GM19023 (cell line): ENCODE data around the gene ROR1.

ENCODE experiments used
- ATAC-seq: cut with Tn5 transposase; IDR thresholded peaks from one replicate; pipeline ENCODE4 v1.9.1; 2021; ENCODE audit warnings: mild to moderate bottlenecking, moderate library complexity; ENCODE audit not compliant: unreplicated experiment

ROR1 gene

DNA sequence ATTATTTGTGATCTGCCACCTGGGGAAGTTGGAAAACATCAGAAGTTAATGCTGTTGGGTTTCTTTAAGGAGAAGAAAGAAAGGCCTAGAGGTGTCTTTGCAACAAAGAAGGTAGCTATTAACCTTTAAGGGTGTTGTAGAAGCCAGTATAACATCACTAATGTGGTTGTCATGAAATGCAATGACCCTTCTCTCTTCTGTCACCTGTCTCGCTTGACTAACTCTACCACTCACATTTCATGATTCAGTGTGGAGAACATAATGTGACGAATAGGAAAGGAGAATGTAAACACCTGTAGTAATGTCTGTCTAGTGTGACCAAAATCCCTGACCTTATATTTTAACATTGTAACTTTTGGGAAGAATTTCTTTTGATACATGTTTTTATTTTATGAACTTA lies 217.9 kb downstream of the ROR1 start:
- ATAC-seq: no peak

DNA sequence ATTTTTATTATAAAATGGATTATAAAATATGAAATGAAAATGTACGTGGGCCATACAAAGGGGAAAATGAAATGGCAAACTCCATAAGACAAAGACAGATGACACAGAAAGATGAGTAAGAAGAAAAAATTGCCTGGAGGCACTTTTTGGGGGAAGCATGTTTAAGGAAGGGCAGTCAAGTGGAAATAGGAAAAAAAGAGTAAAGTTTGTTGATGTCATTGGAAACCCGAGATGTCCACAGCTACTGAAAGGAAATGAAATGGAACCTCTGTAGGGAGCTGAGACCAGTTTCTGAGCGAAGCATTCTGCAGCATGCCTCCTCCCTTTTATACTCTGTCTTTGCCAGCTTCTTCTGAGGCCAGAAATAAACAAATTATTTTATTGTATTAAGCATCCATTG lies 226.2 kb downstream of the ROR1 start:
- ATAC-seq: no peak

DNA sequence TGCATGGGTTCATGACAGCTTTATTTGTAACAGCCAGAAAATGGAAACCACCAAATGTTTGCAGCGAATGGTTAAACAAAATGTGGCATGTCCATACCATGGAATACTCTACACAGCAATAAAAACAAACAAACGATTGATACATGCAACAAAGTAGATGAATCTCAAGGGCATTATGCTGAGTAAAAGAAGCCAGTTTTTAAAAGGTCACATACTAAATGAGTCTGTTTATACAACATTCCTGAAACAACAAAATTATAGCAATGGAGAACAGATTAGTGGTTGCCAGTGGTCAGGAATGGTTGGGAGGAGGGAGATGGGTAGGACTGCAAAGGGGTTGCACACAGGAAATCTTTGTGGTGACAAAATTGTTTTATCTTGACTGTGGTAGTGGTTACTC lies 227.2 kb downstream of the ROR1 start:
- ATAC-seq: no peak

DNA sequence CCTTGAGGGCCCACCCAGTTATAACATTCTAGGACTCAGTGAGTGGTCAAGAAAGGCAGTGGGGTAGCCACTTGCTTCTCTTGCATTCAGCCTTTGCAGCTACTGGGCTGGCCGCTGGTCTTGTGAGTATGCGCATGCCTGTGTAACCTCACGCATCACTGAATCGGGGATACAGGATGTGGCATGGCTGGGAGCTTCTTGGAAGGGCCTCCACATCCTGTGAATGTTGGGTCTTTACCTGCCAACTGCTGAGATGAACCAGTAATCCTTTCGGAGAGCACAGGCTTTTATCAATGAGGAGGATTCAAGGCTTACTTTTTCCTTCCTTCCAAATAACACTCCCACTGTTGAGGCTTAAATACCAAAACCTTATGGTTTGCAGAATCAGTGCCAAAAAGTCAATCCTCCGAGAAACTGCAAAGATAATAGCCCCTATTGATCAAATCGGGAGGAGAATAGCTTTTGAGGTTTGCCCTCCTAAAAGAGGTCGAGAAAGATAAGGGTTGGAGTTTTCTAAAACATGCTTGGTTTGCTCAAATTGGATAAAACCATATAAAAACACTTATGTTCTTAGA lies 230.7 kb downstream of the ROR1 start:
- ATAC-seq: no peak

DNA sequence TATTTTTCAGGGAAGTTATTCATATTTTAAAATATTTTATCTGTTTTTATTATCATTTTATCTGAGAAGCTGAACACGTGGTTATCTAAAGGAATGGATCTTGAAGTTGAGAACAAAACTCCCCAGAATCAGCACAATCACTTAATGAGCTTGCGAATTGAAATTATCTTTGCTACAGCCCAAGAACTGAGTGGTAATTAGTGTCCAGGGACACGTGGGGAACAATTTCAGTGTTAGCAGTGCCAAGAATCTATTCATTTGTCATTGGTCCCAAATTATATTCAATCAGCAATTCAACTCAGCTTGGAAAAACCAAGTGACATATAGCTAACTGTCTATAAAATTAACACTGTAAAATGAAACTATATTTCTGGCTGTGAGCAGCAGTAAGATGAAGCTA lies 232.0 kb downstream of the ROR1 start:
- ATAC-seq: no peak

DNA sequence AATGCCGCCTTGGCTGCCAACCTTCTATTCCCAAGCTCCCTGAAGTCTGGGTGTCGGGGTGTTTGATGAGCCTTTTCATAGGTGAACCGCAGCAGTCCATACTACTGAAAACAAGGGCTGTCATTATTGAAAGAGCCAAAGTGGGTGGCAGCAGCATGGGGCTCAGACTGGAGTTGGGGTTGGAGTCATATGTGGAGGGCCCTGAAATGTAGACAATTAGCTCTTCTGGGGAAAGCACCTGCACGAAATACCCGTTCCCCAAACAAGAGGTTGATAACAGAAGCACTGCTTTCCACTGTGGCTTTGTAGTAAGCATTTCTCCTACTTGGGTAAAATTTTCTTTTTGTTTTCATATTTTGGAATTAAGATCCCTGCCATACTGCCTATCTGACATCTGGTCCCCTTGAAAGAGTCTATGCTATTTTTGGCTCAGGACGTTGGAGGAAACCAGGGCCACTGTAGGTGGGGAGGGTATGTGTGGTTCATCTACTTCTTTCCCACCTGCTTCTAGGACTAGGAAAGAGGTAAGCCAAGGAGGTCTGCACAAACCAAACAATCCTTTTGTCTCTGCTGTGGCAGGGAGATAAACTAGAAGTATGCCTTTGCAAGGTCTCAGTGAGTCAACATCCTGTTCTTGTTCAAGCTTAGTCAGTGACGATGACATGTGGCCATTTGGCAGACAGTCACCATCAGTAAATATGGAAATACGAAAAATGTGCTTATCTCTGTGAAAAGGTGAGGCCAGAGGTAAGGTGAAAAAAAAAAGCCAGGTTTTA lies 232.6 kb downstream of the ROR1 start:
- no peak for ATAC-seq

DNA sequence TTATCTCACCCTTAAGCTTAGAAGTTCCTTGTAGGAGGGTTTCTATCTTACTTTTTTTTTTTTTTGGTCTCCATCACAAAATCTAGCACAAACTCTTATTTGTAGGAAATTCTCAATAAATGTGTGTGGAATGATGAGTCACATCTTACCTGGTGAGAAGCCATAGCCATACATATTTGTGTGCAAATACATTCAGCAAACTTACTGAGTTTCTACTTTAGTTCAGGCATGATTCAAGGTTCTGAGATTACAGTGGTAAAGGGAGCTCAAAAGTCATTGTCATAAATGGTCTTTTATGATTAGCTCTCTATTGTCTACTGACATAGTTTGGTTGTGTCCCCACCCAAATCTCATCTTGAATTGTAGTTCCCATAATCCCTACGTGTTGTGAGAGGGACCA lies 236.5 kb downstream of the ROR1 start:
- ATAC-seq: no peak

DNA sequence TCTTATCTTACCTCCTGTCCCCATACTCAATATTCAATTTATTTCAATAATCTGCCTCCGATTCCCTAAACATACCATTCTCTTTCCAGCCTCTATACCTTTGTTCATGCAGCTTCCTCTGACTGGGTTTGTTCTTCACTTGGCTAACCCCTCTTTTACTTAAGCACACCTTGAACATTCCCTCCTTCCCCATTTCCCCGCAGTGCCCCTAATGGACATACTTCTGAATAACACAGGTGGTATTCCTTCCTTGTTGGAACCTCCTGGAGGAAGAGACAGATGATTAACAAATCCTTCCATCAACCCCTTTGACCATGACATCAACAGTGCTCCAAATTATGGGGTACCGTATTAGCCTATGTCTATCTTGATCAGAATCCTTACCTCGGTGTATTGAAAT lies 239.6 kb downstream of the ROR1 start:
- ATAC-seq: no peak

DNA sequence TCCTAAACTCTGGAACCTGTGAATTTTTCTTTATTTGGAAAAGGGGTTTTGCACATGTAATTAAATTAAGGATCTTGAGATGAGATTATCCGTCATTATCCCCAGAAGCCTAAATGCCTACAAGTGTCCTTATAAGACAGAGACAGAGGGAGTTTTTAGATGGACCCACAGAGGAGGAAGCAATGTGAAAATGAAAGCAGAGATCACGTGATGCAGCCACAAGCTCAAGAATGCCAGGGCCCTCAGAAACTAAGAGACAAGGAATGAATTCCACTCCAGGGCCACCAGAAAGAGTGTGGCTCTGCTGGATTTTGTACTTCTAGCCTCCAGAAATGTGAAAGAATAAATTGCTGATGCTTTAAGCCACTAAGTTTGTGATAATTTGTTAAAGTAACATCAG lies 246.0 kb downstream of the ROR1 start:
- peak; percentile 55 for ATAC-seq

DNA sequence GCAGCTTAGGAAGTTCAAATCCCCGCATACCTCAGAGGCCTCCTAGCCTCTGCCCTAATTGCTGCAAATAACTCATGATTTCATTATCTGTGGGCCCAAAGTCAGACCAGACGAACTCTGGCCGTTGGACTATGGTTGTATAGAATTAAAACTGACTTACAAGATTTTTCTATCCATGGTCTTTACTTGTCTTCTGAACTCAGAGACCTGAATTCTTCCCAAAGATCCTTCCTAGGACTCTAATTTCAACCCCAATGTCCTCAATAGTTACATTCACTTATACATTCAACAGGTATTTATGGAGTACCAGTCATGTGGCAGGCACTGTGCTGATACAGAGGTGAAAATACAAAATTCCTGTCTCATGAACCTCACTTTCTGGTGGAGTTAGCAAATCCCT lies 247.2 kb downstream of the ROR1 start:
- no peak for ATAC-seq

DNA sequence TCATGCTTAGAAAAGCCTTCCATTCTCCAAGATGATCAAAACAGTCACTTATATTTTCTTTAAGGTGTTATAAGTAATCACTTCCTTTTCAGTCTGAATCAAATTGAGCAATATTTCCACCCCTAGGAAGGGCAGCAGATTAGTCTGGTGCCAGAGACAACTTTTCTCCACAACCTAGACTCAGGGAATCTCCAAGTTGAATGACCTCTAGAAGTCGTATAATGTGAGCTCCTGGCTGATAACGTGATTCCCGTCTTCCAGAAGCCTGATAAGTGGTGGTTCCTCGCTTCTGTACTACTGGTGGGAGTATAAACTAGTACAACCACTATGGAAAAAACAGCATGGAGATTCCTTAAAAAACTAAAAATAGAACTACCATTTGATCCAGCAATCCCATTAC lies 251.2 kb downstream of the ROR1 start:
- ATAC-seq: no peak

DNA sequence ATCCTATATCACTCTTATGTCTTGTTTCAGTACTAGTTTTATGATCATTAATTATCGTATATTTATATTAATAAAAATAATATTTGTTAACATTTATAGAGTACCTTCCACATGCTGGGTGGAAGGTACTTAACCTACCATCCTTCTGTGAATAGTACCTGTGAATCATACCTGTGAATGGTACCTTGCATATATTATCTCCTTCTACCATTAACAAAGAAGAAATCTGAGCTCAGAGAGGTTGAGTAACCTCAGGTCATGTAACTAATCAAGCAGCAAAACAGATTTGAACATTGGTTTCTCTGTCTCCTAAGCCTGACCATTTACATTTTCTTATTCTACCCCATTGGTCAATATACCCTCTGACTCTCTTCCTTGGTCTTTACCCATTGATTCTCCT lies 255.2 kb downstream of the ROR1 start:
- no peak for ATAC-seq

DNA sequence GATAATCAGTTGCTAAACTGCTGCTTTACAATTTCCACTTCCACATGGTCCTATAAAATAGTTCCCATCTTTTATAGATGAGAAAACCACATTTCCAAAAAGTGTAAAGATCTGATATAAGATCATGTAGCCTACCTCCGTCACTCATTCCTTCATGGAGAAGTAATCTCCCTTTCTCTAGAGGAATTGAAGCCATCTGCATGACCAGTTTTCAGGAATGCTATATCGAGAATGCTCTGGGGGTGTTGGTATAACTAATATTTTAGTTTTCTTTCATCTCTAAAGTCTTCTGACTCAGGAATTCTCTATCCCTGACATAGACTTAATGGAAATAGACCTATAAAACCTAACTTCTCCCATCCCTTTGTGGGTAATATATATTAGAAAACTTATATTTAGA lies 256.6 kb downstream of the ROR1 start:
- no peak for ATAC-seq

DNA sequence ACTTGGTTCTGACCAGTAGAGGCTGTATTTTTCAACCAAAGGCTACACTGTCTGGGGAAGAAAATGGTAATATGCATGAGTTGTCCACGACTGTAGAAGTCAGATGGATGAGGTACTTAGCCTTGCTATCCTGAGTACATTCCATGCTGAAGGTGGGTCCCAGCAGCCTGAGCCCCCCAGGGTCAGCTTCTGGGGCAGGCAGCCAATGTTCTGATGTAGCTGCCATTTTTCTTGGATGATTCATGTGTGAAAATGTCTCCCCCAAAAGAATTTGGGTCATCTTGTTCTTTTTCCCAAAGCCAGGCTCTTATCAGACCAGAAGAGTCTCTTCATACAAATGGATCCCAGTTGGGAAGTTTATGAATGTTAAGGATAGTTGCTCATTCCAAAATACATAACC lies 257.4 kb downstream of the ROR1 start:
- no peak for ATAC-seq

DNA sequence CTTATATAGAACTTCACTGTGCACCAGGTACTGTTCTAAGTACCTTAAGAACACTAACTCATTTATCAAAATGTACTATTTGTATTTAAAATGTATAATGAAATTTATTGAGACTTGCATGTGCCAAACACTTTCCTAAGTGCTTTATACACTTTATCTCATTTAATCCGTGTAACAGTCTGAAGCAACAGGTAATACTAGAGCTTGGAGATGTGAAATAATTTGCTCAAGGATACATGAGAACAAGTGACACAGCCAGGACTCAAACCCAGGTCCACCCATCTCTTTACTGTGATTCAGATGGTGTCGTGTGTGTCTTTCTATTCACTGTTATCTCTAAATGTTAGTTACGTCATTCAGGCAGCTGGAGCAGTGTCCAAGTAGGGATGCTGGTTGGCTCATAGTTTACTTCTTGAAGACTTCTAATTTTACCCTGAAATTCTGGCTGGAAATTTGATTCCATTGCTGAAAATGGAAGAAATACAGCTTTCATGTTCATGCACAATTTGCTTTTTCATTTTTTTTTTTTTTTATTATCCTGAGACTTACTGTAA lies 259.9 kb downstream of the ROR1 start:
- no peak for ATAC-seq

DNA sequence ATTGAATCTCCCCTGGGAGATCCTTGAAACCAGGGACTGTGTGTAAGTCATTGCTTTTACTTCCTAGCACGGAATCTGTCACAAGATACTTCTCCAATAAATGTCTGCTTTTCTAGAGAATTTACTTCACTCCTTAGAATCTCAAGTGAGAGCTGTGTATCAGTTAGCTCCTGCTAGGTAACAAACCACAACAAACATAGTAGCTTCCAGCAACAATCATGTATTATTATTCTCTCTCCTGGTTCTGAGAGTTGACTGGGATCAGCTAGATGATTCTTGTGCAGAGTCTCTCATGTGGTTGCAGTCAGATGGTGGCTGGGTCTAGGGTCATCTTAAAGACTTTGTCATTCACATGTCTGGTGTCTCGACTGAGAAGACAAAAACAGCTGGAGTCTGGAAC lies 262.7 kb downstream of the ROR1 start:
- no peak for ATAC-seq

DNA sequence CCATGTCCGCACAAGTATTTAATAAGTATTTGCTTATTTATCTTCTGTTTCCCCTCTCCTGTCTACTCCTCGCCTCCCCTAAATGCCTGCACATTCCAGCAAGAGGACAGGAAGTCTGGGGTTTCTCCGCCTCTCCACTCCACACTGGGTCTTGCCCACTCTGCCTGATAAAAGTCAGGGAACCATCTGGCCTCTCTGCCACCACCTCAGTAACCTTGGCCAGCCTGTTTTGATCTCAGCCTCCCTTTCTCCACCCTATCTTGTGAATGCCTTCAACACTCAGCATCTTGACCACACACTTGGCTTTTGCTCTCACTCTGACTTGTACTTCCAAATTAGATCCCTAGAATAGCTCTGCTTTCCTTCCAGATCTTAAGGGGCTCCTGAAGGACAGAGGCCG lies 264.3 kb downstream of the ROR1 start:
- ATAC-seq: no peak

DNA sequence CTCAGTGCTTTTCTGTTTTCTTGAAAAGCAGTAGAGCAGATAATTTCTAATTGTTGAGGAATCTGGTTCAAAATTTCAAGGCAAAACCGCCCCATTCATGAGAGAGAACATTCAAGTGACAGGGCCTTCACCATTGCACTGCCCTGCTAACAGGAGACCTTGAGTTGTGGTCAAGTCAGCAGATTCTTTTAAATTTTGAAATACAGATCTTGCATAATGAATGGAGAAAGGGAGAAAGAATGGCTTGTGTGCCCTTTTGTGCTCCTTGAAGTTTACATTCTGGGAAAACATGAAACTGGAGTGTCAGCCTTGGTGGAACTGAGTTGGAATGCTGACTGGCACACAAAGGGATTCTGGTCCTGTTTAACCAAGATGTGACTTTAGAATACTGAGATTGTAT lies 265.1 kb downstream of the ROR1 start:
- ATAC-seq: no peak

DNA sequence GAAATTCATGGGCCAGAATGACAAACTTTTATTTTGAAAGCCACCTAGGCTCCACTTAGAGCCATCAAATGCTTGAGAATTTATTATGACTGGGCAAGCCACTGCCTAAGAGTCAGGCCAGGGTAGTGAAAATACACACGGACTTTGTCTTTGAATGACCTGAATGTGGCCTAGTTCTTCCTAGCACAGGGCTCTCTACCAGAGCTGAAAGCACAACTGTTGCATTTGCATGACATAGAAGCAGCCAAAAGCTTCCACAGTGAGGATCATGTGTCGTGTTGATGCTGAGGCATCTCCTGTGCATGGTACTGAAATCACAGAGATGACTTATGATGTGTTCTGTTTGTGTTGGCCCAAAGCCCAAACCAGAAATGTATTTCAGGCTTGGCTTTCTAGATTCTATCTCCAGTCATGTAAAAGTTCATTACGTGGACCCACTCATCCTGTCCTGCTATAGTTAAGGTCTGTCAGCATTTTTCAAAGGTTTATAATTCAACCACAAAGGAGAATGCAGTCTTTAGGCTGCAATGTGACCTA lies 265.6 kb downstream of the ROR1 start:
- no peak for ATAC-seq

DNA sequence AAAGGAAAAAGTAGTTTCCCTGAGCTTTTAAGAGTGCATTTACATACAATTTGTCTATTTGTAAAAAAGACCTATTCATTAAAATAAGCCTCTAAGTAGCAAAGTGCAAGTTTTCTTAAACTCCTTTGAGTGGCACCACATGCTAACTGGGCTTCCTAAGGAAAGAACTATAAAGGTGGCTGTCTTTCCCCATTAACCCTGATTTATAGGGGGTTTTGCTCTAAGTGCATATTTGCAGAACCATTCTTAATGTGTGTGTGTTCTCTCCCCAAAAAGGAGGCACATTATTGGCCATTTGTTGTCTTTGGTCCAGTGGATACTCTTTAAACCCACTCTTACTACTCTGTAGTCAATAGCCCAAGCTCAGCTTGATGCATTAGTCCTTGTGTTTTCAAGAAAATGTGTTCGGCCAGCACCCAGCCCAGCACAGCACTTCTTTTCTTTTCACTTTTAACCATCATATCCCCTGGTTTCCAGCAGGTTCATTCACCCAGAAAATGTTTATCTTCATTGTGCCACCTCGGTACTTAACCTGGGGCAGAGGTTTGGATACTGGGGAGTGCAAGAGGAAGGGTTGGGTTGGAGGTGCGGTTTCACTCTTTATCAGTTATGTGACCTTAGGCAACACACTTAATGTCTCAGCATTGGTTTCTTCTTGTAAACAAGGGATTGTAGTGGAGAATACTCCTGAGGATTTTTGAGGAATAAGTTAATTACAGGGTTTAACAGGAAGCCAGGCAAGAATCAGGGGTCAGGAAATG lies 267.7 kb downstream of the ROR1 start:
- no peak for ATAC-seq

DNA sequence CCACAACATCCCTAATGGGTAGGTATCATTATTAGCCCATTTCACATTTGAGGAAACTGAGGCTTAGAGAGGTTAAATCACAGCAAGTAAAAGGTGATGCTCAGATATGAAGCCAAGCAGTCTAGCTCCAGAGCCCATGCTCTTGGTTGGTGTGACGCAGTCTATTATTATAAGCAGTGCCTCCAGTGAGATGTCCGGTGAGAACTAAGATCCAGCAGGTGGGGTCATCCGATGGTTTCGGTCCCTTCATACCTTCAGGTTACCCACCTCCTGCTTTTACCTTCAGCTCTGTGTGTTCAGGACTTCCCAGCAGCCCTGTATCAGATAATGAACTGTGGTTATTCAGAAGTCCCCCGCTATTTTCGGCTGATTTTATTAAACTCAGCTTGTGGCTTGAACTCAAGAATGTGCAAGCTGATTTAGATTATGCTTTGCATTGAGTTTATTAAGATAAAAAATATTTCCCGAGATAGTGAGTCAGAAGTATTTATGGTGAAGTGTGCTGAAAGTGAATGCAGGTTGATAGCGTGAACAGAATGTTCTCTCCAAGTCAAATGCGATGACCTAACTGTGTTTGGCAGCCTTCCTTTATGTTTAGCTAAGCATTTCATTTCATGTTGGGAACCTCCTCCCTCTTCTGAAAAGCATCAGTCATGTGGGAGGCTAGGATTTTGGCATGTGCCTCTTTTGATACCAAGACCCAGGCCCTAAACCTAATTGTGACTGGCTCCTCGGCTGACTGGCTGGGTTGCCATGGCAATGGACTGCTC lies 268.7 kb downstream of the ROR1 start:
- ATAC-seq: no peak
